ENCODE measurements around the gene LMF1.

Gene LMF1

DNA sequence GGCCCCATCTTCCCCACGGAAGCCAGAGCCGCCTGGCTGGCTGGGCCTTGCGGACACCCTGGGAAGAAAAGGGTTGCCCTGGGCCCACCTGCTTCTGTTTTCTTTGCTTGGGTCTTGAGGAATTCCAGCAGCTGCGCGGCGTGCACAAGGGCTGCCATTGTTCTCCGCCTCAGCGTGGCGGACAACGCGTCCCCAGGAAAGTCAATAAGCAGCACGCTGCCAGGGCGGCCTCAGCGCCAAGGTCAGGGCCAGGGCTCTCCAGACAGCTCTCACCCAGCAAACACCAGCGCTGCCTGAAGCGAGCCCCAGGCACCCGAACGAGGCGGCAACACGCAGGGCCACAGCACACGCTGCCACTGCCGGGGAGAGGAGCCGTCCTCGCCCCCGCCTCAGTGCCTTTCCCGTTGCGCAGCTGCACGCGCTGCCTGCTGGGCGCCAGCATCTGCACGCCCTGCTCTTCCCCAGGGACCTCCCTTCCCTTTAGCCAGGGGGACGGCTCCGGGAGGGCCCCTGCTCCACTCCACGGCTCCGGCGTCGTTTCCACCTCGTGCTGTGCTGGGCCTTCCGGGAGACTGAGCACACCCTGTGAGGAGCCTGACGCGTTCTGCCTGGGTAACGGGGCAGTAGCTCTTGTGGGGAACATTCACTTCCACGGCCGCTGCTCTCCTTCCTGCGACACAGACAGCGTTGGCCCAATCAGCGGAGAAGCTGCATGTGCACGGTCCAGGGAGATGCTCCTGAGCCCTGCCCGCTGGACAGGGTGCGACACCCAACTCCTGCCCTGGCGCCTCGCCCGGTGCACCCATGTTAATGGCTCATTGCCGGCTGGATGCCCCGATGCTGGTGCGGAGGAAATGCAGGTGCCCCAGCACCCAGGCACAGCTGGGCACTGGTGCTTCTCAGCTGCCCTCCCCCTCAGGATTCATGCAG lies 57.8 kb downstream of the LMF1 start:
- DNase-seq (ENCODE audit: low read depth, low spot score), result no peak

DNA sequence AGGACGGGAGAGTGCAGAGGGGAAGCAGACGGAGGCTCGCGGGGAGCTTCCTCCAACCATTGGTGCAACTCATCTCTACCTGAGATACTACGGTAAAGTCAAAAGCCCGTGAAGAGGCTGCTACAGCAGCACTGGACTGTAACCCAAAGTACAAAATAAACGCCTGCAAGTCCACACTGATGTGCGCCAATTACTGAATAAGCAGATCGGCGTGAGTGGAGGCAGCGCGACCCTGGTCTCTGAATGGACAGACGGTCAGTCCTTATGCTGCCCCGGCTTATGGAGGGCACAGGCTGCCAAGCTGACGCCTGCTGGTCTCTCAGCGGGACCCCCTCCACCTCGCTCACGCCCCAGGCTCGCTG lies 58.5 kb downstream of the LMF1 start:
- no peak for DNase-seq (ENCODE audit: low read depth, low spot score)

GRCh38 chr16:911604-912321 lies 59.0 kb downstream of the LMF1 start:
- no peak for DNase-seq (ENCODE audit: low read depth, low spot score)

GRCh38 chr16:911101-911500 lies 59.7 kb downstream of the LMF1 start:
- no peak for DNase-seq (ENCODE audit: low read depth, low spot score)

DNA sequence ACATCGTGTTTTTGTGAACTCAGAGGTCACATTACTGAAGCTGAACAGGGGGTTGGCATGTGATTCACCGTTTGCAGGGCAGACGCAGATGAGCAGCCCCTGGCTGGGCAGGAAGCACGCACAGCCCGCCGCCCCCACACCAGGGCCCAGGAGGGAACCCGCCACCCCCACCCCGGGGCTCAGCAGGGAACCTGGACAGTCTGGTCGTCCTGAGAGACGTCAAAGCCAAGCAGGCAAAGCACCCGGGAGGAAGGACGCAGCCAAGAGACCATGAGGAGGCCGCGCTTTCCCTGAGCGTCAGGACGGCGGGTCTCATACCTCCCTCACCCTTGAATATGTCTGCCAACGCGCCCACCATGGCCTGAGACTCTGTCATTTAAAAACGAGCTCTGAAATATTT lies 60.6 kb downstream of the LMF1 start:
- DNase-seq (ENCODE audit: low read depth, low spot score), result no peak

DNA sequence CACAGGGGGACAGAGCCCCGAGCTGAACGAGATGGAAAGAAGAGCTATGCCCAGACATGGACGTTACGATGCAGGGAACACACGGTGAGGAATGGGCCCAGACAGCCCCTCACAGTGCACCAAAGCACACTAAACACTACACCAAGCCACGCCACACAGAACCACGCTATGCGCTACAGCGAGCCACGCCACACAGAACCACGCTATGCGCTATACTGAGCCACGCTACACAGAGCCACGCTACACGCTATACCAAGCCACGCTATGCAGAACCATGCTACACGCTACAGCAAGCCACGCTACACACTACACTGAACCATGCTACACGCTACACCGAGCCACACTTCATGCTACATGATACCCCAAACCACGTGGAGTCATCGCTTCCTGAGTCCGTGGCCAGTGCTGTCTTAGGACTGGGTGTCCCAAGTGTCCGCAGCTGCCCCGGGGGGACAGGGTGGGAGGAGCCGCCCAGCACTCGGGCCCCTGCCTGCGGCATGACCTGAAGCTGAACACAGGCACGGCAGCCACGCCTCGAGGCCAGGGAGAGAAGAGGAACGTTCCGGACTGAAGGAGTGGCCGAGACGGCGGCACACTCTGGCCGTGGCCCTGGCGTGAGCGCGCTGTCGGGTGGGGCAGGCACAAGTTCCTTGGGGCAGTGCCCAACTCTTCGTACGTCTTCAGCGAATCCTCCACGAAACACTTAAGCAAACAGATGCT lies 61.3 kb downstream of the LMF1 start:
- no peak for DNase-seq (ENCODE audit: low read depth, low spot score)

DNA sequence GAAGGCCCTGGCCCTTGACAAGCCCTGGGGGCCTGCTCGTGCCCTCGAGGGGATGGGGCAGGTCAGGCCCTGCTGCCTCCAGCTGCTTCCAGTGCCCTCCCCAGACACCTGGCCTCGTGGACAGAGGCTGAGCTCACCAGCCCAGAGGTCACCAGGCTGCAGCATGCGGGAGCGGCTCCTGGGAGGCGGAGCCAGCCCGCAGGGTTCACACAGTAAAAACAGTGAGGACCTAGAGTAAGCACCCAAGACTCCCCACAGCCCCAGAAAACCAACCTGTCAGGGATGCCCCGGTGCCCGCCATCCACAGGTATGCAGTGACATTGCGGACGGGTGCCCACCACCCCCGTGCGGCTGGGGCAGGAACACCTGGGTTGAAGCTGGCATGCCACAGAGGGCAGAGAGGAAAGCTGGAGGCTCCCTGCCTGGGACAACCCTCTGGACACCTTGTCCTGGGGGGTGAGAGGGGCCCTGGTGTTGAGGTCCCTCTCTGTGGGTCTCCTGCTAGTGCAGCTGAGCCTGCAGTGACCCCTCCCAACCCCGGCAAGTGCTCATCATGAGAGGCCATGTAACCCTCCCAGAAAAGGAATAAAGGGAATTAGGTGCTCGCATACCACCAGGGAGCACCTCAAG lies 62.1 kb downstream of the LMF1 start:
- no peak for DNase-seq (ENCODE audit: low read depth, low spot score)

DNA sequence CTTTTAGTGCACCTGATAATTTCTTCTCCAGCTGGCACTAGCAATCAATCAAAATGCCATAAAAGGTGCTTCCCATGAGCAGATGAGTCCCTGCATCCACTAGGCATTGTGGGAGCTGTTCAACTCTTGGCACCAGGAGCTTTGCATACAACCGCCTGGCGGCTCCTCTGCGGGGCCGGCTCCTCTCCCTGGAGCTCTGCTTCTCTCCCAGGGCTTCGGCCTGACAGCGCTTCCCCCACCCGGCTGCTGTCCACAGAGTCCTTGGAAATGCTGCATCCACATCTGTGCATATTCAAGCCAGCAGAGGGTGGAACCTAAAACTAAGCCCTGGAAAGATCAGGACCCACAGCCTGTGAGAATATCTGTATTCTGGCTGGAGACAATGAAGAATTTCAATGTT lies 62.9 kb downstream of the LMF1 start:
- no peak for DNase-seq (ENCODE audit: low read depth, low spot score)

DNA sequence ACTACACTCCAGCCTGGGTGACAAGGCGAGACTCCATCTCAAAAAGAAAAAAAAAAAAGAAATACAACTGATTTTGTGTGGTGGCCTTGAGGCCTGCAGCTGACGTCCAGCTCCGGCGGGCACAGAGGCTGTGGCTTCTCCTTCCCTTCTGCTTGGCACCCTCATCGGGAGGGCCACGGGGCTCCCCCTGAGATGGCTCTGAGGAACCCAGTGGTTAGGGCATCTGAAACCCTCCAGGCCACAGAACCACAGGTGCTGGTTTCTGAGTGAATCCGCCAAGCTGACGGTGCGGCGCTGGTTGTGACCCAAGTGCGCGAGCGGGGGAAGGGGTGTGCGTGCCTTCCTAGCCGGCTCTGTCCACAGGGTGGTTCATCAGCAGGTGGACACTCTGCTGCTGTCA lies 63.4 kb downstream of the LMF1 start:
- no peak for DNase-seq (ENCODE audit: low read depth, low spot score)

DNA sequence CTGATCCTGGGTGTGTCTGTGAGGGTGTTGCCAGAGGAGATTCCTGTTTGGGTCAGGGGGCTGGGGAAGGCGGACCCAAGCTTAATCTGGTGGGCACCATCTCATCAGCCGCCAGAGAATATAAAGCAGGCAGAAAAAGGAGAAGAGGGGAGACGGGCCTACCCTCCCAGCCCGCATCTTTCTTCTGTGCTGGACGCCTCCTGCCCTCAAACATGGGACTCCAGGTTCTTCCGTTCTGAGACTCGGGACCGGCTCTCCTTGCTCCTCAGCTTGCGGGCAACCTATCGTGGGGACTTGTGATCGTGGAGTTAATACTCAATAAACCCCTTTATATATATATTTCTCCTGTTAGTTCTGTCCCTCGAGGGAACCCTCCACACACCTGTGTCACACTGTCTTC lies 64.5 kb downstream of the LMF1 start:
- no peak for DNase-seq (ENCODE audit: low read depth, low spot score)

DNA sequence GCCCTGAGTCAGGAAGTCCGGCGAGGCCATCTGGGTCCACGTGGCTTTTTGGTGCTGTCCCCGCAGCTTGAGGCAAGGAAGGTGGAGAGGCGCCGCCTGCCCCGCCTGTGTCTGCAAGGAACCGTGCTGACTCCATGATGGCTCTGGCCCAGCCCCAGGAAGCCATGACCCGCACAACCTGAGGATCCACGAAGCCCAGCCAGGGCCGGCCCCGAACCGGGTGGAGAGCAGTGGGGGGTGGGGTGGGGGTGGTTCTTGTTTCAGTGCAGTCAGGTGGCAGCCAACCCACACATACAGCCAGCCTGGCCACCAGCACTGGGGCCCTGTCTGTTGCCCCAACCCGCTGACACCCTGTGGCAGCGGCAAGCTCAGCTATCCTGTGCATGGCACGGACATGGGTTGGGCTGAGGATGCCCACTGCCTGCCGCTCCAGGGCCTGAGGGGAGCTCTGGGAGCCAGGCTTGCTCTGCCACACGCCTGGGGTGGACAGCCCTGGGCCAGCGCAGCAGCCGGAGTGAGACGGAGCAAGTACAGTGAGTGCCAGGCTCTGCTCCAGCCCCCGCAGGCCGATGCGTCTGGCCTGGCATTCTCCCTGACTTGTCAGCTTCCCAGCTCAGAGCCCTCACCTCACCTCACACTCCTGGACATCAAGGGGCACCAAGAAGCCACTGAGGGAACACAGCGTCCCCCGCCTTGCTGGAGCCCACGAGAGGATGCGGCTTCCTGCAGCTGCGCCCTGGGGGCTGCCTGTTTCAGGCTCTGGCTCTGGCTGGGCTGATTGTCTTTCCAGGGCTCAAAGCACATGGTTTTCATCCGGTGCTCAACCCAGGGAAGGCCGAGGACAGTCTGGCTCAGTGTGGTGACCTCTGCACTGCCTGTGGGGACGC lies 68.8 kb downstream of the LMF1 start:
- DNase-seq (ENCODE audit: low read depth, low spot score), result no peak

GRCh38 chr16:901149-901548 lies 69.6 kb downstream of the LMF1 start:
- no peak for DNase-seq (ENCODE audit: low read depth, low spot score)

DNA sequence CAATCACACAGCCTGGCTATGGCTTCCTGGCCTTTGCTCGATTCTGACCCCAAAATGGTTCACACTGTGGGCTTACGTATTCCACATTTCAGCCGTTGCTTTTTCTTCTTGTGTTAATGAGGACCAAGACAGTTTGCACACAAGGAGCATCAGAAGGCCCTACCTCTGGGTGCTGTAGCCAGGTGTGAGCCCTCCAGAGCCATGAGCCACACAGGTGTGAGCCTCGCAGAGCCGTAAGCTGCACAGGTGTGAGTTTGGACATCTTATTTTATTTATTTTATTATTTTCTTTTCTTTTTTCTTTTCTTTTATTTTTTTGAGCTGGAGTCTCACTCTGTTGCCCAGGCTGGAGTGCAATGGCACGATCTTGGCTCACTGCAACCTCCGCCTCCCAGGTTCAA lies 70.6 kb downstream of the LMF1 start:
- no peak for DNase-seq (ENCODE audit: low read depth, low spot score)

- no peak for DNase-seq (ENCODE audit: low read depth, low spot score)
Measured at GRCh38 chr16:899683-900060, 71.1 kb downstream of the LMF1 start.

DNA sequence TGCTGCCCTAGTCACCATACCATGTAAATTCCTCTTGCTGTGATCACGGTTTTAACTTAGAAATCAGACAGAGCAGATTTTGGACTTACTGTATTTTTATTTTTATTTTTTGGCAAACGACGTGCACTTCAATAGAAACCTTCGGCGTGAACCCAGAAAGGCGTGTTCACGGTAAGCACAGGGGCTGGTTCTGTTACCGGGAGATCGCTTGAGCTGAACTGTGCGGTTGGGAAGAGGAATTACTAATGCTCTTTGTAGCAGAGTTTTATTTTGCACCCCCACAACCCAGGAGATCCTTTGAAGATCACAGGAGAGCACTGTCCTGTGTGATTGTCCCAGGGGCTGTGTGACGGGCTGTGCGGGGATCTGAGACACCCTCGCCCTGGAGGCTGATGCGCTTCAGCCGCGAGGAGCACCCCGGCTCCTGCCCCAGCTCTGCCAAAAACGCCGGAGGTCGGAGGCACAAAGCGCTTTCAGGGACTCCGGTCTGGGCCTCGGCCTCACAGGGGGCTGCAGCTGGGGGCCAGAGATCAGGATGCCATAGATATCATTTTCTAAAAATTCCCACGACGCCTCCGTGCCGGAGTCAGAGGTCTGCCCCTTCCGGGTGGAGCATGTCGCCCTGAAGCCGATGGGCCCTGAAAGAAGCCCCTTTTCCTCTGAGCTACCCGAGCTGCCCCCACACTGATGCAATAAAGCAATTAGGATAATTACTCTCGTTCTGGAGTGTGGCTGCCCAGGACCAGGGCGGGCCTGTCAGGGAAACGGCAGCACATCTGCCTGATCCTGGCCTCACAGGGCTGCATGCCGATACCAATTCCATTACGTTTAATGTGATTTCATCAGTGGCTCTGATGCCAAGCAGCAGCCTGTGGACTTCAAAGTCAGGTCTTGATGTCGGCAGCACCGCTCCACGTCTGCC lies 71.8 kb downstream of the LMF1 start:
- no peak for DNase-seq (ENCODE audit: low read depth, low spot score)

DNA sequence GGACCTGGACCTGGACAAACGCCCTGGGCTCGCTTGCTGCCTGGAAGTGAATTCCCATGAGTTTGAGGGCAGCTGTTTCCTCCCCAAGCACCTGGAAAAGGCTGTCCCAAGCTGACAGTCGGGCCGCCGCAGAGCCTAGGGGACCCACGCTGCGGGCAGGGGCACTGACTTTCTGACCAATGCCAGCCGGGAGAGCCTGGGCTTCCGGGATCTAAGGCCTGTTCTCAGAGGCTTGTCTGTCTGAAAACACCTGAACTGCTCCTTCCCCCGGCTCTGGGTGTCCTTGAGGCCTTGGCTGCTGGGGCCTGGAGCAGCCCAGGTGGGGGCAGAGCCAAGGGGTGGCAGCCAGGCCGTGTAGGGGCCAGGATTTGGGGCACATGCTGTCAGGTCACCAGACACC lies 72.6 kb downstream of the LMF1 start:
- no peak for DNase-seq (ENCODE audit: low read depth, low spot score)

DNA sequence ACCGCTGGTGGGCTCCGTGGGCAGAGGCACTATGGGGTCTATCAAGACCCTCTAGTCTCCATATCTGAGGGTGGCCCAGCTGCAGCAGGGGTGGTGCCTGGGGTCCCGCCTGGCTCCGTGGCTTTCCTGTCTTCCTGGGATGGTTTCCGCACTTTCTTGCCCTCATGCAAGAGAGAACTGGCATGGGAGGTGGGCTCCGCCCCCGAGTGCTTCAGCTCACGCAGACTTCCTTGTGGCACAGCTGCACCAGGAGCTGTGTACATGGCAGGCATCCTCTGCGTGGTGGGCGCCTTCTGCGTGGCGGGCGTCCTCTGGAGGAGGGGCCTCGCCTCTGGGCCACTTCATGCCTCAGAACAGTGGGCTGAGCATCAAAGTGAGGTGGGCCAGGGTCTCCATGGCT lies 73.1 kb downstream of the LMF1 start:
- DNase-seq (ENCODE audit: low read depth, low spot score), result no peak

- DNase-seq (ENCODE audit: low read depth, low spot score), result no peak
Measured at GRCh38 chr16:897200-897543, 73.6 kb downstream of the LMF1 start.

- DNase-seq (ENCODE audit: low read depth, low spot score), result no peak
Measured at GRCh38 chr16:896261-897199, 74.3 kb downstream of the LMF1 start.

All from activated CD4-positive, CD25-positive, alpha-beta regulatory T cell treated with anti-CD3 and anti-CD28 coated beads, Interleukin-2, amount 50 U/mL, for 16 hours (primary cell).